Measurements from ENCODE around the gene TSPAN9. TPM values are rescaled to one million over a fixed set of nuclear protein-coding genes. Genes with fewer than 3 reads are reported as not detected.
A peak's percentile ranks its signal among the peaks of the same experiment; 100 is the strongest.

Gene TSPAN9
- polyA plus RNA-seq, 1 donor (not counting 4 experiments of a cell fraction or from before 2014, with no cell fraction given) = 27.5 TPM

GRCh38 chr12:3101309-3102024 is 24.3 kb downstream of the TSPAN9 start:
- Histone ChIP-seq H3K27ac (ENCODE audit: control insufficient read depth, insufficient read depth, low read length) (peak overlapping the region; percentile 64), H3K9me1 (ENCODE audit: control insufficient read depth, extremely low read depth, insufficient read depth, low read length) (no peaks in the 10 kb centered on the region), H3K79me2 (ENCODE audit: control insufficient read depth, insufficient read depth, low read length) (peaks cover 17% of the 10 kb centered on the region), H3K9me3 (ENCODE audit: control insufficient read depth, low read depth, low read length) (no peaks in the 10 kb centered on the region), H2AFZ (ENCODE audit: control insufficient read depth, low read length) (peak overlapping the region; percentile 50), H3K4me2 (ENCODE audit: control insufficient read depth, extremely low read depth, insufficient read depth, low read depth, low read length) (peak overlapping the region; percentile 74), H3K4me3 (ENCODE audit: control insufficient read depth in 2 of 3, extremely low read depth in 1 of 3, insufficient read depth in 2 of 3, low read depth in 1 of 3, low read length in 3 of 3) (peak overlapping the region in 1 of 3 experiments; percentile 38), H3K36me3 (ENCODE audit: control insufficient read depth in 2 of 2, extremely low read depth in 1 of 2, insufficient read depth in 2 of 2, low read length in 2 of 2) (peaks cover 0 to 2% of the 10 kb centered on the region in 2 experiments), H3K27me3 (ENCODE audit: control insufficient read depth, extremely low read depth, insufficient read depth, low read length) (no peaks in the 10 kb centered on the region), H4K20me1 (ENCODE audit: control insufficient read depth, extremely low read depth, insufficient read depth, low read length) (no peaks in the 10 kb centered on the region), H3K9ac (ENCODE audit: control insufficient read depth, extremely low read depth, insufficient read depth, low read length) (peak overlapping the region; percentile 47), H3K4me1 (ENCODE audit: control insufficient read depth, extremely low read depth, insufficient read depth, low read length) (peaks cover 53% of the 10 kb centered on the region)
- DNase-seq (ENCODE audit: low read depth, low spot score) (peak; percentile 69), FAIRE-seq (peak; percentile 99)
- dilution Hi-C loops (cut with MboI; ENCODE audit: extremely low pct_ligation_motif_present, low sequenced_read_pairs) = no loop called here
- no peak for TF ChIP-seq EZH2 (IDR thresholded peaks at IDR 0.05; ENCODE audit: low read length)
- no peak for TF ChIP-seq CTCF (optimal IDR thresholded peaks at IDR 0.05 in 1 of 3, IDR thresholded peaks at IDR 0.05 in 1 of 3, conservative IDR thresholded peaks at IDR 0.05 in 1 of 3; ENCODE audit: extremely low read depth in 1 of 3, insufficient read depth in 2 of 3, low read length in 3 of 3)

- no peak overlapping the region for H3K4me2 ChIP-seq (ENCODE audit: control insufficient read depth, extremely low read depth, insufficient read depth, low read depth, low read length)
- dilution Hi-C loops (cut with MboI; ENCODE audit: extremely low pct_ligation_motif_present, low sequenced_read_pairs) = no loop called here
Observed at GRCh38 chr12:3102771-3103410, 25.7 kb downstream of the TSPAN9 start.

More at GRCh38 chr12:3102771-3103410, 25.7 kb downstream of the TSPAN9 start:
- Histone ChIP-seq H3K9me1 (ENCODE audit: control insufficient read depth, extremely low read depth, insufficient read depth, low read length) (peaks cover 3% of the 10 kb centered on the region), H3K27ac (ENCODE audit: control insufficient read depth, insufficient read depth, low read length) (no peak overlapping the region), H2AFZ (ENCODE audit: control insufficient read depth, low read length) (no peak overlapping the region), H3K79me2 (ENCODE audit: control insufficient read depth, insufficient read depth, low read length) (peaks cover 17% of the 10 kb centered on the region), H3K27me3 (ENCODE audit: control insufficient read depth, extremely low read depth, insufficient read depth, low read length) (no peaks in the 10 kb centered on the region), H3K4me3 (ENCODE audit: control insufficient read depth in 2 of 3, extremely low read depth in 1 of 3, insufficient read depth in 2 of 3, low read depth in 1 of 3, low read length in 3 of 3) (no peak overlapping the region), H3K36me3 (ENCODE audit: control insufficient read depth in 2 of 2, extremely low read depth in 1 of 2, insufficient read depth in 2 of 2, low read length in 2 of 2) (peaks cover 0 to 2% of the 10 kb centered on the region in 2 experiments), H3K4me1 (ENCODE audit: control insufficient read depth, extremely low read depth, insufficient read depth, low read length) (peaks cover 50% of the 10 kb centered on the region), H3K9ac (ENCODE audit: control insufficient read depth, extremely low read depth, insufficient read depth, low read length) (no peak overlapping the region), H3K9me3 (ENCODE audit: control insufficient read depth, low read depth, low read length) (no peaks in the 10 kb centered on the region), H4K20me1 (ENCODE audit: control insufficient read depth, extremely low read depth, insufficient read depth, low read length) (no peaks in the 10 kb centered on the region)
- no peak for DNase-seq (ENCODE audit: low read depth, low spot score)
- TF ChIP-seq EZH2 (IDR thresholded peaks at IDR 0.05; ENCODE audit: low read length) = no peak
- peak; percentile 13 for FAIRE-seq
